Fibroblast of lung (primary cell): ENCODE data around the gene CTNNAL1.

Experiments used
- CTCF ChIP-seq, 2 donors: IDR thresholded peaks in 1 of 2; conservative IDR thresholded peaks in 1 of 2; 1 replicate in 1 of 2; 2 replicates in 1 of 2; pipeline ENCODE4 v1.5.1; 2011 to 2012; ENCODE audit warnings: low read length in 2 of 2, control low read depth in 1 of 2, inconsistent platforms in 1 of 2, low read depth in 1 of 2, mild to moderate bottlenecking in 1 of 2
- EZH2 ChIP-seq: IDR thresholded peaks from 2 replicates; pipeline ENCODE4 v1.5.1; 2012; ENCODE audit warnings: low read length, control low read depth, mild to moderate bottlenecking; ENCODE audit errors: missing control alignments

GRCh38 chr9:109013679-109014607 lies 644 bp upstream of the CTNNAL1 start:
- TF ChIP-seq CTCF (conservative IDR thresholded peaks at IDR 0.05 in 1 of 2, IDR thresholded peaks at IDR 0.05 in 1 of 2; ENCODE audit: low read depth in 1 of 2, low read length in 2 of 2) (no peak), EZH2 (no peak)
